ENCODE results near the gene COG5.

Gene COG5

DNA sequence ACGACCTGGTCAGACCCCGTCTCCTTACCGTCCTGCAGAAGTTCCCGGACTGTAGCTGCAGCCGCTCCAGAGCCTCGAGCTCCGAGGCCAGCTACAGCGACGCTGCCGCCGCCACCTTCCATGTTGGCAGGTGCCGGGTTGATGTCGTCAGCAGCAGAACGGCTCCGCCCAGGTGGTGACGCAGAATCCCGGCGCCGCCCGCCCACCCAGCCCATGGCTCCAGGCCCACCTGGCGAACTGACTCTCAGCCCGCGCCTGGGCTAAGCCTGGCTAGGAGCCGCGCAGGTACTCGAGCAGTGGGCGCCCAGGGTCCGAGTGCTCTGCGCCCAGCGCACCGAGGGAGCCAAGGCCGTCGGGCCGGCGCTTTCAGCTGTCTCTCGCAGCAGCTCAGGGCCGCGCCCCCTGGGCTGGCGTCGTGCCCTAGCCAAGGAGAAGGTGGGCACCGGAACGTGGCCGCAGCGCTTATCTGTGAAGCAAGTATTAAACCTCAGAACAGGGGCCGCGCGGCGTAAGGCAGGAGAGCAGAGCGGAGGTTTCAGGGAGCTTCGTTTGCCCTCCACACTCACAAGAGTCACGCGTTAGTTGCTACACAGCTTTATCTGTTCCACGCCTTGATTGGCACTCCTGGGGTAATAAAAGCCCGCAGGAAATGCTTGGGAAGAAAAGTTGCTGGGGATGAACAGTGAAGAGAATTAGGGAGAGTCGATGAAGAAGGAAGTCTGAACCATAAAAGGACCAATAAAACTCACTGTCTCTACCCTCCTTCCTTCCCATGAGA, at the start of gene COG5, which contains the start of gene DUS4L:
Gene COG5 (minus strand): TSS at position 146 of the 778 bp plus-strand sequence. CDS start 24 bp downstream, at position 122.
Gene DUS4L (plus strand): TSS at position 197 of the 778 bp plus-strand sequence. CDS start 3,100 bp downstream, outside the sequence.
- DNase-seq, result peak; percentile 77

DNA sequence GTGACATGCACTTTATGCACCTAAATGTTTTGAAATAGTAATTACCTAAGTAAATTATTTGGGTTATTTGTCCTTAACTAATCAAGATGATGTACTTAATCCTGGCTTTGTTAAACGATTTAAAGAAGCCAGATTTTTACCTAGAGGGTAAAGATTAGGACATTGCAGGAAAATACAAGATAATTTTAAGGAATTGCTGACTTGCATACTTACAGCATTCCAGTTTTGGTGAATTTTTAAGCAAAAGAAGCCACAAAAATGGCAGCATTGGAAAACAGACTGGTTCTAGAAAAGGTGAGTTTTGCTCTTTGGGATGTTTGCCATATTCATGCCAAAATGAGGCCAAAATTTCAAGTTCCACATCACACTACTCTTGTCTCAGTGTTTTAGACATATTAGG, 49.7 kb upstream of the COG5 start:
- no peak for DNase-seq

DNA sequence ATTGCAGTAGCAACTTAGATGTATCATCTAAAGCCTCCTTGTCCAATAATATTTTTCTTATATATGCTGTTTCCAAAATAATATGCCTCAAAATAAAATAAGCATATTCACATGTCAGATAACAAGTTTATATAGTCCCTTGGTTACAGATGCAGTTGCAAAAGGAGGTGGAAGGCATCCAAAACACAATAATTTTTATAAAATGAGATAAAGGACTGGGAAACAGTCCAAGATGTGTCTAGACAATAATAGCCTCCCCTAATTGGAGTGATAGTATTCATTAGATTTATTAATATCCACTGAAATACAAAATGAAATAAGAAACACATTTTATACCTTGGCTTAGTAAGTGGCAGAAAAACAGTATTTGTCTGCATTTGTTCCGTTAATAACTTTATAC, 46.6 kb upstream of the COG5 start:
- no peak for DNase-seq

DNA sequence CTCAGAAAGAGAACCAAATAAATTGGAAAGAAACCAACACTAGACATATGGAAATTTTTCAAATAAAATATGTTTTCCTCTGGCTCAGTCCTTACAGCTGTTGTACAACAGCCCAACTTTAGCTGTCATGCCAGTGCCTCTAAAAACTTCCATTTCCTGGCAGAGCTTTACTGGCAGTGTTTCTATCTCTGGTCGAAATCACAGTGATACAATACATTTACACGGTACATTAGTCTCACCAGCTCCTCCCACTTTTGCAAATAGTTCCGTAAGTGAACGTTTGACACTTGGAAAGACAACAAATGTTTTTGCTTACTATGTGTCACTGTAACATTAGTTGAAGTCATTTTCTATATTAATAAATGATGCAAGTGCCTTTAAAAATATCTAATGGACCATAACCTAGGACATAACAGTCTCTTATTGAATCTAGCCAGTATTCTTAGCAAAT, 46.1 kb upstream of the COG5 start:
- DNase-seq, result no peak

DNA sequence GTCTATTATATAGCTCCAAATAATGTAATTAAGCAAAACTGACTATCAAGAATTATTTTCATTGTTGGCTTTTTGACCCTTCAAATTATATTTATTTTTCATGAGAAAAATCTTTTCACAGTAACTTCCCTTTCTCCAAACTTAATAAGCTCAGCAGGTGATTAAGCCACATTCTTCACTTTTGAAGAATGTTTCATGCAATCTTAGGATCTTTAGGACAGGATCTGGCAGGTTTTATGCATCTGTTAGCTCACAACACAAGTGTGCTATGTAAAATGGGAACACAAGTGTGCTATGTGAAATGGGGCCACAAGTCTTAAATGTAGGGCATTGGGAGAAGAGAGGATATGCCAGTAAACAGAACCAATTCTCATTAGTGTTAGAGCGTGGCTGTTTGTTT, 42.6 kb upstream of the COG5 start:
- no peak for DNase-seq

DNA sequence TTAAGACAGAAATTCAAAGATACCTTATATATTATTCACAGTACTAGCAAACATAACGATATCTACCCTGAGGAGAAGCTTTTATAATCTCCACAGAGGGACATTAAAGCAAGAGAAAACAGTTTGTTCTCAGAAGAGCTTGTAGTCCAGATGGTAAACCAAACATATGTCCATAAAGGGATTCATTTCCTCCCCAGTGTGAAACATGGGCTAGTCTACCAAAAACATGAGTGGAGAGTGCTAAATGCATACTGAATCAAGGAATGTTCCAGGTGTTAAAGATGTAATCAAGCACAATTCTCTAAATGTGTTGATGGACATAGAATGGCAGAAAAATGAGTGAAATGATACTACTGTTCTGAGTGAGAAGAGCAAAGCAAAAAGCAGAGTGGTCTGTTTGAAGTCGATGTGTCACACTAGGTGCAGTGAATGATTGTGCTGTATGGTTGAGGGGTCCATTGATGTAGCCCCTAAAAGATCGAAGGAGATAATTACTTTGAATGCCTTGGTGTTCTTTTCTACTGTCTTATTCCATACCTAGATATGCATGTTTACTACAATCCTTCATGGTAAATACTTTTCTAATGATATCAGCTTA, 41.6 kb upstream of the COG5 start:
- DNase-seq, result peak; percentile 37

DNA sequence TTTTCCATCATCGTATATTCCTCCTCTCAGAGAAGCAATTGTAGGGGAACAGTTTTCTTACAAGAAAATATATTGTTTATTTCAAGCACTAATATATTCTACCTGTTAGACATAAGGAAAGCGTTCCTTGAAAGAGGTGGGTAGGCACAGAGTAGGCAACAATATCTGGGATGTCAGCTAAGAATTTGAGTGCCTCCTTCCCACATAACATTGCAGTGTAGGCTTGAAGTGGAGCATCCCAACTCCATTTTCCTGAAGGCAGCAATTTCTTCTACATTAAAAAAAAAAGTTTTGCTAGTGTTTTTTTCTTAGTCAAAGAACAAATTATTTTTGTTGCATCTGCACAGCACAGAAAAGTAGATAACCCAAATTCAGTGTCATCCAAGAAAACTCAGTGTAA, 37.1 kb upstream of the COG5 start:
- no peak for DNase-seq

DNA sequence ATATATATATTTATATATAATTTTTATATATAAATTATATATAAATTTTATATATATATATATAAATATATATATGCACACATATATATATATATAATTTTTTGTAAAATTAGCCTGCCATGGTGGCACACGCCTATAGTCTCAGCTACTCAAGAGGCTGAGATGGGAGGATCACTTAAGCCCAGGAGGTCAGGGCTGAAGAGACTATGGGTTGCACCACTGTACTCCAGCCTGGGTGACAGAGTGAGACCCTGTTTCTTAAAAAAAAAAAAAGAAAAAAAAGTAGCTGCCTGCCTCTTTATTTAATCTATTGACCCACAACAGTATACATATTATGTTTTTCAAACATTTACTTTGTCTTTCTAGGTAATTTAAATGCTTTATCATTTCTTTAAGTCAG, 35.5 kb upstream of the COG5 start:
- no peak for DNase-seq

DNA sequence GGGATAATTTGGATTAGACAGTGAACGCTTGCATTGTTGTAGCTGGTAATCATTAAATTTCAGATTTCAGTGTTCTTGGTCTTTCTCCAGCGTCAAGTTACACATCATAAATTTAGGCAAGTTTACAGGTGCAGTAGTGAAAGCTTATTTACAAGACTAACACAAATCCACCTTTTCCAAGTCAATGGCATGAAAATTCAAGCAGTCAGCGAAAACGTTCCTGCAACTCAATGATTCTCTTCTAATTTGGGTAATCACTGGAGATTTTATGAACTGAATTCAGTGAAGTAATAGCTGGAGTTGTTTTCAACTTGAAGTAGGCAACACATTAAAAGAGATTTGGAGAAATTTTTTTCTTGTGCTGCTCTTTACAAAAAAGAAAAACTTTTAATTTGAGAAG, 34.2 kb upstream of the COG5 start:
- DNase-seq, result no peak

DNA sequence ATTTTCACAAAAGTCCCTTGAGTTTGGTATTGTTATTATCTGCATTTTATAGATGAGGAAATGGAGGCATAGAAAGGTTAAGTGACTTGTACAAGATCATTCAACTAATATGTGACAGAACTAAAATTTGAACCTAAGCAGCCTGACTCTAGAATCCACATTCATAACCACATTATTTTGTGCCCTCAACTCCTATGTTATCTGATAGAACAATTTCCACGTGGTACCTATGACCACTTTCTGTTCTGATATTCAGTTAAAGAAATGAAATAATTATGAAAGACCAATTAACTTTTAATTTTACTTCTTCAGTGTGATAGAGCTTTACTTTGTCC, 33.8 kb upstream of the COG5 start:
- DNase-seq, result no peak

DNA sequence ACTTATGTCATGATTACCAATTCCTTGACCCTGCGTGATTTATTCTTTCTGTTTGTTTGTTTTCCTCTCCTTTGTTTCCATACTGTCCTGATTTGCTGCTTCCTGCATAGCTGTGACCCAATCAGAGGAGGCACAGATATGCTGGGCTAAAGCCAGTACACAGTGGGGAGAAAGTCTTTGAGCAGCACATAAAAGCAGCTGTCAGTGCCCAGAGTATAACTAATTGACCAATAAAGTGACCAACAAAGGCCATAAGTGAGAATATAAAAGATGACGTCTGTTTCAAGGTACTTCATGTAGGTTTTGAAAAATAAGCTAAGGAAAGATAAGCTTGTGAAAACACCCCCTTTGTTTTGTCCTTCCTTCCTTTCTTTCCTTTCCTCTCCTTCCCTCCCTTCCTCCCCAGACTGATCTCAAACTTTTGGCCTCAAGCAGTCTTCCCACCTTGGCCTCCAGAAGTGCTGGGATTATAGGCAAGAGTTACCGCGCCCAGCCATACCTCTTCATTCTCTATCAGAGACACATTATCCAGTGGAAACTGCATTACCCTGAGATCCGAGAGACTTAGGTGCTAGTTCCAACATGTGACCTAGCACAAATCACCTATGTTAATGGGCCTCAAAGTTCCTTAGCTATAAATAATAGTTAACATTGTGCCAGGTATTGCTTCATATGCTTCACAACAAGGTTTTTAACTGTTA, 33.3 kb upstream of the COG5 start:
- no peak for DNase-seq

DNA sequence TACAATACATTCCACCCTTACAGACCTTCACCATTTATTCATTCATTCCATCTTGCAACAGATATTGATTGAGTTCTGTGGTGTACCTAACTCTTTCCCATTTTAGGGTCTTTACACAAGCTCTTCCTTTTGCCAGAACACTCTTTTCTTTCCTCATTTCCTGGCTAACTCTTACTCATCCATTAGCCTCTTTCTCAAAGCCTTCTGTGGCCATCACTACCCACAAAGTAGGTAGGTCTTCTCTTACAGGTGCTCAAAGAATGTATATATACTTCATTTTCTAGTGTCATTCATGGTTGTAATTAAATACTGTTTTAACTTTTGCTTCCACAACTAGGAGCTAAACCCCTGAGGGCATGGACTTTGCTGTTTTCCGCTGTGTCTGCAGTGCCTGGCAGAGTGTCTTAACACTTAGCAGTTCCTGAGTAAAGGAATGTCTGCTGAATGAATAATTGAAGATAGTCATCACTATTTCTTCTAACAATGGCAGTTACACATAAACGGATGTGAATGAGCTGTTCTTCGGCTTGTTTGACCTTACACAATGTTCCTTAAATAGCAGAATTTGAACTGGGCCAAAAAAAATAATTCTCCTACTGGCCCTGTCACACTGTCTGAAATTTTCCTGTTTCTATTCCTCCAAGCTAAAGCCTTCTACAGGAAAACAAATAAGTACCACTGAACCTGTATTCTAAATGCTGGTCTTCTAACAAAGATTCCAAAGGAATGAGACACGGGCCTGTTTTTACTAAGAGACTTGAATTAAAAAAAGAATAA, 31.4 kb upstream of the COG5 start:
- no peak for DNase-seq

DNA sequence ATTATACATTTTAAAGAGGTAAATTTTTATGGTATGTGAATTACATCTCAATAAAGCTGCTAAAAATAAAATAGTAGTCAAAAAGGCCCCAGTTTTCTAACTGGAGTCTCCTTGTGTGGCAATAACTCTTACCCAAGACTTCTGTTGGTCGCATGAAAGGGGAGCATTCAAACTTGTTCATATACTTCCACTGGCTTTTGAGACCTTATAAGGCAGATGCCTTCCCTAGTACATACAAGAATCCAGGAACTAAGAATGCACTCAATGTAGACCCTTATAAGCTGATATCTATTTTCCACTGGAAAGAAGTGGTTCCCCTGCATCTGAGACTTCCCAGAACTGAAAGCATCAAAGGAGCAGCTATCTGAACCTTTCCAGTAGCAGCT, 29.3 kb upstream of the COG5 start:
- no peak for DNase-seq

DNA sequence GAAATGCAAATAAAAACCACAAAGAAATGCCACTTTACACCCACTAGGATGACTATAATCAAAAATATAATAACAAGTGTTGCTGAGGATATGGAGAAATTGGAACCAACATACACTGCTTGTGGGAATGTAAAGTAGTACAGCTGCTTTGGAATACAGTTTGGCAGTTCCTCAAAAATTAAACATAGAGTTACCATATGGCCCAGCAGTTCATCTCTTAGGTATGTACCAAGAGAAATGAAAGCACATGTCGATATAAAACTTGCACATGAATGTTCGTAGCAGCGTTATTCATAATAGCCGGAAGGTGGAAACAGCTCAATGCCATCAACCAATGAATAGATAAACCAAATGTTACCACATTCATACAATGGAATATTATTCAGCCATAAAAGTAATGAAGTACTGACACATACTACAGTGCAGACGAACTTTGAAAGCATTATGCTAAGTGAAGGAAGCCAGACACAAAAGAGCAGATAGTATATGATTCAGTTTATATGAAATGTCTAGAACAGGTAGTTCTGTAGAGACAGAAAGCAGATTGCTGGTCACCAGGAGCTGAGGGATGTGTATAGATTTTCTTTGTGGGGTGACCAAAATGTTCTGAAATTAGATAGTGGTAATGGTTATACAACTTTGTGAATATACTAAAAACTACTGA, 28.8 kb upstream of the COG5 start:
- DNase-seq, result peak; percentile 4

DNA sequence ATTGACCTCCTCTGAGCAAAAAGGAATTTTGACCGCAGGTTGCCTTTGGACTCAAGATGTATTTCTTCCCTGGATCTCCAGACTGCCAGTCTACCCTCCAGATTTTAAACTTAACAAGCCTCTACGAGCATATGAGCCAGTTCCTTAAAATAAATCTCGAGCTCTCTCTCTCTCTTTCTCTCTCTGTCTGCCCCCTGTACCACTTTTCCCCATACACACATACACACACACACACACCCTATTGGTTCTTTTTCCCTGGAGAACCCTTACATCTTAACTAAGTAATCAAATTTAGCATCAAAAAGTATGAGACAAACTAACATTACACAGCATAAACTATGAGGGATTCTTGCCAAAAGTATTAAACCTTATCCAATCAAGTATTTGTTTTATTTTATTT, 27.7 kb upstream of the COG5 start:
- DNase-seq, result no peak

DNA sequence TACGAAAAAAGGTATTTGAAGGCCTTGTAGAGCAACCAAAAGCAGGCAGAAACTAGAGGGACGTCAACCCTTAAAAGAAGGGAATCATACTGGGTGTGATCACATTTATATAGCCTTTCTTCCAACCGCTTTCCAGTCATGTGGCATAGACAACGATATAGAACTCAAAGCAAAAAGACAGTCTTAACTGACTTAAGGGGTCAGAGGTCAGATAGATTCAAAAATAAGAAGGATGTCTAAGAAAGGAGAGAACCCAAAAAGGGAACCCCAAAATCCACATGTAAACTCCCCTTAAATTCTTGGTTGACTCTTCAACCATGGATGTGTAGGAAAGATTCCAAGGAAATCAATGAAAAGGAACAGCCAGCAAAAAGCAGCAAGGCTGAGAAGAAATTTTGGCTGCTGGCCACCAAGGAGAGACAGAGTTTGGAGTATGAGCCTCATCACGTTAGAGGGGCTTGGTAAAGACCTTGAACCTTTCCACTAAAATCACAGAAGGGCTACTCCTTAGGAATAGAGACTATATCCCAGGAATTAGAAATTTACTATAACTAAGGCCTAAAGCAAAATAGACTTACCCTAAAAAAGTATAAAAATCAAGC, 24.9 kb upstream of the COG5 start:
- no peak for DNase-seq

DNA sequence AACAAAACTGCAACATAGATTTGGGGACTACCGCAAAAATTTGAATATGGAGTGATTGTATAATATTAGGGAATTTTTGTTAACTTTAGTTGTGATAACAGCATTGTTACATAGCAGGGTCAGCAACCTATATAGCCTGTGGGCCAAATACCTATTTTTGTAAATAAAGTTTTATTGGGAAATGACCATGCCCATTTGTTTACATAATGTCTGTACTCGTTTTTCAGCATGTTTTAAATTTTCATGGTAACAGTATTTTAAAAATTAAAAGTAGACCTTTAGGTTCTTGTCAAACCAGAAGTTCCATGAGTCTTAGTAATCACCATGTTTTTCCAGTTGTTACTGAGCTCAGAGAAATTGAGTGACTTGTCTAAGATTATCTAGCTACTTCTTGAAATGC, 21.0 kb upstream of the COG5 start:
- DNase-seq, result no peak

DNA sequence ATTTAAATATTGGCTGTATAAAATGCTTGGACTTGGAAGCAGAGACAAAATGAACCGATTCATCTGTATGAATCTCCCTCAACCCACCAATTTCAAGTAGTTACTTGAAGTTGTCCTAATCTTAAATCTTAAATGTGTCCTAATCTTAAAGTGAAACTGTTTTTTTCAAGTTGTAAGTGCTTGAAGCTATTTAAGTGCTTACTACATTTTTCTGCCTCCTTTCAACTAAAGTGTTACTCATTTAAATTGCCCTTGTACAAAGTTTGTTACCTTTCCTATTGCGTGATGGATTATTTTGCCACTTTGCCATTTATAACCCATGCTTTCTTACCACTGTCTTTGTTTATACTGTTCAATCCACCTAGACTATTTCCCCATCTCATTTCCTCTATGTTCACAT, 19.2 kb upstream of the COG5 start:
- no peak for DNase-seq

DNA sequence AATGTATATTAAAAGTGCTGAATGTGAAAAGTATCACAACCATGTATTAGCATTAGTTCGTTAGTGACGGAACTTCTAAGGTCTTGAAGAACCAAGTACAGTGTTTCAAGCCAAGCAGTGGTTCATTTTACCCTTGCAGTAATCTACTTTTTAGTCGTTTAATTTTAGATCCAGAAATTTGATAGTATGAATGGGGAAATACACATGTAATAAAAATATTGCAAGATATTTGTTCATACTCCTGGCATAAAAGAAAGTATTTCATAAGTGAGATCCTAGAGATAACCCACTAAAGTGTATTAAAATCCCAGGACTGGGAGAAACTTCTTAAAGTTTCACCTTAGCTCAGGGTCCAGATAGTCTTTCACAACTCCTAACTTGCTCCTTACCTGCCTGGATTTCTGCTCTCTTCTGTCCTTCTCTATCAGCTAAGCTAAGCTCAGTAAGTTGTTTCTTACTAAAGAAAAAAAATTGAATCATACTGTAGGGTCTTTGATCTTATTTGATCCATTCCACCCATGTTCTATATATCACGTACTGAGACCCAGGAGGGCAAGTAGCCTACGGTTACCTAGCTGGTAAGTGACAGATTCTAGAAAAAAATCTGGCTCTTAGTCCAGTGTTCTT, 17.8 kb upstream of the COG5 start:
- no peak for DNase-seq

DNA sequence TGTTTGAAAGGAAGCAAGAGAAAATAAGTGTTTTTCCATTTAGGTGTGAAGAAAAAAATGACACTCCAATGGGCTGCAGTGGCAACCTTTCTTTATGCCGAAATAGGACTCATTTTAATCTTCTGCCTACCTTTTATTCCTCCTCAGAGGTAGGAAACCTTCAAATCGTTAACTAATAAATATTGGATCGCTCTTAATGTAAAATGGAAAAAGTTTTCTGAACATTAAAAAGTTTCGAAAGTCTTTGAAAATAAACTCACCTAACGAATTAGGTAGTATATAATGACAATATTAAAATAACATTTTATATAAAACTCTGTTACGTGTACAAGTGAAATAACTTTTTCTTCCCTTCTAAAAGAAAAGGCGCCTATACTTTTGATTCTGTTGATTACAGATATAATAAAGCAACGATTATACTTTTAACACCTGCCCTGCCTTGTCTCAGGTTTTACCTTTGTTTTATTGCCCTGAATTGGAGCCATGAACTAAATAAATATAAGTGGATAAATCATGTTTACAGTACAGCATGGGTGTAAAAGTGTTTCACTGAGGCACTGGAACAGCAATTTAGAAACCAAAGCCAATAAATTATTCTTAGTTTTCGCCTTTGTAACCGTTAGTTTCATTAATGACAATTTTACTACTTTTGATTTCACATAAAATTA, 17.1 kb upstream of the COG5 start:
- no peak for DNase-seq

Data from NCI-H2171 treated with DMSO at 0.1 percent for 48 hours (cell line).